MM.1S (cell line): Measurements from ENCODE around the gene NCKAP5.
A peak's percentile ranks its signal among the peaks of the same experiment; 100 is the strongest.

ENCODE experiments used
- DNase-seq: peaks from one replicate; pipeline ENCODE4 v3.0.0-alpha.2; 2015
- H2AFZ ChIP-seq: fragments of 300-600 bp; sonication (generic); 2 replicates; pipeline ENCODE4 v1.6.0; 2016; ENCODE audit warnings: antibody characterized with exemption, low read length
- H3F3A ChIP-seq: fragments of 300-600 bp; sonication (generic); 2 replicates; pipeline ENCODE4 v1.6.1; 2016; ENCODE audit warnings: mild to moderate bottlenecking, antibody characterized with exemption, low read length, moderate library complexity, mixed read lengths; ENCODE audit not compliant: insufficient read depth
- H3K27ac ChIP-seq: fragments of 300-600 bp; sonication (generic); 2 replicates; pipeline ENCODE4 v1.5.1; 2016; ENCODE audit warnings: mild to moderate bottlenecking, low read length
- H3K27me3 ChIP-seq: fragments of 300-600 bp; sonication (generic); replicated peaks from 2 replicates; pipeline ENCODE4 v1.6.0; 2016; ENCODE audit warnings: low read length; ENCODE audit not compliant: insufficient read depth
- H3K36me3 ChIP-seq: fragments of 300-600 bp; sonication (generic); replicated peaks from 2 replicates; pipeline ENCODE4 v1.6.1; 2016; ENCODE audit warnings: mild to moderate bottlenecking, low read length, mixed read lengths; ENCODE audit not compliant: insufficient read depth
- H3K4me1 ChIP-seq: fragments of 300-600 bp; sonication (generic); 2 replicates; pipeline ENCODE4 v1.6.1; 2016; ENCODE audit warnings: low read length, mixed read lengths
- H3K4me2 ChIP-seq: fragments of 300-600 bp; sonication (generic); 2 replicates; pipeline ENCODE4 v1.6.0; 2016; ENCODE audit warnings: low read depth, low read length
- H3K4me3 ChIP-seq: fragments of 300-600 bp; sonication (generic); 2 replicates; pipeline ENCODE4 v1.5.1; 2016; ENCODE audit warnings: low read length, mixed read lengths
- H3K79me2 ChIP-seq: fragments of 300-600 bp; sonication (generic); 2 replicates; pipeline ENCODE4 v1.6.1; 2016; ENCODE audit warnings: mixed run types, low read length, mixed read lengths
- H3K9ac ChIP-seq: fragments of 300-600 bp; sonication (generic); 2 replicates; pipeline ENCODE4 v1.6.1; 2016; ENCODE audit warnings: low read length, mixed read lengths
- H3K9me2 ChIP-seq: fragments of 300-600 bp; sonication (generic); replicated peaks from 2 replicates; pipeline ENCODE4 v1.6.1; 2016; ENCODE audit warnings: mild to moderate bottlenecking, low read length, mixed read lengths; ENCODE audit not compliant: insufficient read depth
- H3K9me3 ChIP-seq: fragments of 300-600 bp; sonication (generic); replicated peaks from 2 replicates; pipeline ENCODE4 v1.6.1; 2016; ENCODE audit warnings: mild to moderate bottlenecking, low read length, mixed read lengths; ENCODE audit not compliant: insufficient read depth
- H4K20me1 ChIP-seq: fragments of 300-600 bp; sonication (generic); 2 replicates; pipeline ENCODE4 v1.6.1; 2016; ENCODE audit warnings: mild to moderate bottlenecking, low read length, moderate library complexity, mixed read lengths; ENCODE audit not compliant: insufficient read depth
- EZH2 ChIP-seq: fragments of 300-600 bp; sonication (generic); optimal IDR thresholded peaks from 2 replicates; pipeline ENCODE3; 2017; ENCODE audit warnings: low read depth, mild to moderate bottlenecking, antibody characterized with exemption, low read length, mixed read lengths
- EZH2phosphoT487 ChIP-seq: fragments of 300-600 bp; sonication (generic); IDR thresholded peaks from 2 replicates; pipeline ENCODE4 v1.6.1; 2018; ENCODE audit warnings: antibody characterized with exemption, low read length
- TF ChIP-seq, protein P1 (sequence below): fragments of 300-600 bp; sonication (generic); IDR thresholded peaks from 2 replicates; pipeline ENCODE4 v1.5.1; 2016; ENCODE audit warnings: antibody characterized with exemption, low read length, mixed read lengths

NCKAP5 gene

DNA sequence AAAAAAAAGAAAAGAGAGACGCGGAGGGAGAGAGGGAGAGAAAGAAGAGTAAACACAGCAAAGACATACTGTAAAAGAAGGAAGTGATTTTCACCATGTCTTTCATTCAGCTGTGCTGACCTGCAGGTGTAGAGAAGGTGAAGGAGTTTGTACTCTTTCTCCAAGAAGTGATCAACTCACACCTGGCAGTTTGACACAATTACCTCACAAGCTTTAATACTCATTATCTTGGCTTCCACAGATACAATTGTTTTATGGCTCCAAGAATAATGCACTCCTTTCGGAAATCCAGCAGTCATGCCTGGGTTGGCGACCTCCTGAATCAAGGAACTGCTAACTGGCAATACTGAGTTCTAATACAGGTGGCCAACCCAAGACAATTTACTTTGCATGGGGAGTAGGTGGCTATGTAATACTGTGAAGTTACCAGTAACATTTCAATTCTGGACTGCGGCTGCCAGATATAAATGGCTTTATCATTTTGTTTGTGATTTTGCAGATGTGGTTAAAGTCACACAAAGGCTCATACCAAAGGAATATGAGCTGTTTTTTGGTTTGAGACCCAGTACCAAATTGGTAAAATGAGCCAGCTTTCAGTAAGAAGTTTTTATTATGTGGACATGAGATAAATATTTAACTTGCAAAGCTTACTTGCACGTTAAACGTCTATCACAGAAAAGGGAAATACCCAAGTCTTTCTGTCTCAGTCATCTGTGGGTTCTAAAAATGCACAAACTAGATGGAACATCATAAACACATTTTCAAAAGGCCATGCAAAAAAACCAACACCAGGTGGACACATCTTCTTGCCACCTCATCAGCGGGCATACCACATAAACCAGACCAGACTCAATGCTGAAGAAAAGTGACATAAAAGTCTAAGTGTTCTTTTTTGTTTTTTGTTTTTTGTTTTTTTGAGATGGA lies 69.3 kb downstream of the NCKAP5 start:
- H3F3A ChIP-seq: peaks cover 25% of the 10 kb centered on the region
- no peaks in the 10 kb centered on the region for H3K36me3 ChIP-seq
- H3K9me2 ChIP-seq: no peaks in the 10 kb centered on the region
- no peaks in the 10 kb centered on the region for H3K79me2 ChIP-seq
- H3K27me3 ChIP-seq: no peaks in the 10 kb centered on the region
- H2AFZ ChIP-seq: peak overlapping the region; percentile 65
- peak overlapping the region; percentile 38 for H3K4me3 ChIP-seq
- no peaks in the 10 kb centered on the region for H3K9me3 ChIP-seq
- peak overlapping the region; percentile 87 for H3K4me2 ChIP-seq
- TF ChIP-seq EZH2: no peak
- TF ChIP-seq, protein P1, sequence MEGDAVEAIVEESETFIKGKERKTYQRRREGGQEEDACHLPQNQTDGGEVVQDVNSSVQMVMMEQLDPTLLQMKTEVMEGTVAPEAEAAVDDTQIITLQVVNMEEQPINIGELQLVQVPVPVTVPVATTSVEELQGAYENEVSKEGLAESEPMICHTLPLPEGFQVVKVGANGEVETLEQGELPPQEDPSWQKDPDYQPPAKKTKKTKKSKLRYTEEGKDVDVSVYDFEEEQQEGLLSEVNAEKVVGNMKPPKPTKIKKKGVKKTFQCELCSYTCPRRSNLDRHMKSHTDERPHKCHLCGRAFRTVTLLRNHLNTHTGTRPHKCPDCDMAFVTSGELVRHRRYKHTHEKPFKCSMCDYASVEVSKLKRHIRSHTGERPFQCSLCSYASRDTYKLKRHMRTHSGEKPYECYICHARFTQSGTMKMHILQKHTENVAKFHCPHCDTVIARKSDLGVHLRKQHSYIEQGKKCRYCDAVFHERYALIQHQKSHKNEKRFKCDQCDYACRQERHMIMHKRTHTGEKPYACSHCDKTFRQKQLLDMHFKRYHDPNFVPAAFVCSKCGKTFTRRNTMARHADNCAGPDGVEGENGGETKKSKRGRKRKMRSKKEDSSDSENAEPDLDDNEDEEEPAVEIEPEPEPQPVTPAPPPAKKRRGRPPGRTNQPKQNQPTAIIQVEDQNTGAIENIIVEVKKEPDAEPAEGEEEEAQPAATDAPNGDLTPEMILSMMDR: peak; percentile 33
- no peak for TF ChIP-seq EZH2phosphoT487
- peaks cover 52% of the 10 kb centered on the region for H3K4me1 ChIP-seq
- H3K27ac ChIP-seq: peak overlapping the region; percentile 92
- DNase-seq: peak; percentile 92
- no peaks in the 10 kb centered on the region for H4K20me1 ChIP-seq
- peak overlapping the region; percentile 46 for H3K9ac ChIP-seq

- no peak overlapping the region for H2AFZ ChIP-seq
Observed at GRCh38 chr2:133497951-133498565, 70.2 kb downstream of the NCKAP5 start.

GRCh38 chr2:133497270-133497893 lies 70.9 kb downstream of the NCKAP5 start:
- Histone ChIP-seq H4K20me1 (no peaks in the 10 kb centered on the region), H3K4me1 (peaks cover 37% of the 10 kb centered on the region), H3K9me3 (no peaks in the 10 kb centered on the region), H3K9me2 (no peaks in the 10 kb centered on the region), H3K27ac (no peak overlapping the region), H3K79me2 (no peaks in the 10 kb centered on the region), H3K36me3 (no peaks in the 10 kb centered on the region), H3K4me3 (no peak overlapping the region), H3F3A (peaks cover 22% of the 10 kb centered on the region), H3K27me3 (no peaks in the 10 kb centered on the region), H3K9ac (no peak overlapping the region), H2AFZ (no peak overlapping the region), H3K4me2 (no peak overlapping the region; the same call in 1 of the 2 replicates)
- no peak for TF ChIP-seq EZH2phosphoT487
- TF ChIP-seq EZH2: no peak
- TF ChIP-seq, protein P1: no peak
- DNase-seq: no peak

More at GRCh38 chr2:133497951-133498565, 70.2 kb downstream of the NCKAP5 start:
- Histone ChIP-seq H3F3A (peaks cover 23% of the 10 kb centered on the region), H3K4me1 (peaks cover 44% of the 10 kb centered on the region), H3K27ac (peak overlapping the region; percentile 92), H3K79me2 (no peaks in the 10 kb centered on the region), H4K20me1 (no peaks in the 10 kb centered on the region), H3K36me3 (no peaks in the 10 kb centered on the region), H3K27me3 (no peaks in the 10 kb centered on the region), H3K9ac (peak overlapping the region; percentile 6; the same call in 1 of the 2 replicates), H3K4me2 (peak overlapping the region; percentile 87; the same call in 1 of the 2 replicates), H3K9me3 (no peaks in the 10 kb centered on the region), H3K4me3 (no peak overlapping the region), H3K9me2 (no peaks in the 10 kb centered on the region)
- no peak for DNase-seq
- TF ChIP-seq EZH2 (no peak), EZH2phosphoT487 (no peak)
- TF ChIP-seq, protein P1: no peak
